Kidney (tissue), 14 donors: ENCODE measurements around the gene LMNA. TPM values are rescaled to one million over a fixed set of nuclear protein-coding genes. Genes with fewer than 3 reads are reported as not detected.

Experiments
- DNase-seq, 5 donors: peaks; one replicate each; pipeline ENCODE4 v3.0.0-alpha.2; 2013 to 2020
- FAIRE-seq: peaks from 2 replicates; lab custom pipeline; 2012; peaks lifted over from hg19 to GRCh38; lab: Jason Lieb, UNC
- H3K27ac ChIP-seq, 2 donors: one replicate each; pipeline ENCODE4 v1.7.0; 2013; ENCODE audit warnings: low read depth in 2 of 2, low read length in 2 of 2, inconsistent platforms in 1 of 2
- H3K27me3 ChIP-seq: one replicate; pipeline ENCODE4 v1.7.1; 2013; ENCODE audit warnings: low read length, inconsistent platforms; ENCODE audit not compliant: control insufficient read depth, insufficient read depth
- H3K36me3 ChIP-seq, 3 donors: one replicate each; pipeline versions ENCODE4 v1.7.0 to v1.7.1; 2013; ENCODE audit warnings: low read length in 3 of 3, control low read depth in 1 of 3, inconsistent platforms in 1 of 3; ENCODE audit not compliant: insufficient read depth in 3 of 3, control insufficient read depth in 2 of 3
- H3K4me1 ChIP-seq, 3 donors: one replicate each; pipeline versions ENCODE4 v1.7.0 to v1.7.1; 2013; ENCODE audit warnings: low read length in 3 of 3, inconsistent platforms in 1 of 3, low read depth in 1 of 3; ENCODE audit not compliant: control insufficient read depth in 2 of 3, insufficient read depth in 2 of 3
- H3K4me3 ChIP-seq, 3 donors: one replicate each; pipeline versions ENCODE4 v1.7.0 to v1.8.1; 2013; ENCODE audit warnings: low read length in 3 of 3, control low read depth in 1 of 3, inconsistent platforms in 1 of 3
- H3K9ac ChIP-seq, 3 donors: one replicate each; pipeline versions ENCODE4 v1.7.0 to v1.7.1; 2013; ENCODE audit warnings: low read length in 3 of 3, control low read depth in 1 of 3, inconsistent platforms in 1 of 3
- H3K9me3 ChIP-seq, 3 donors: one replicate each; pipeline versions ENCODE4 v1.7.0 to v1.7.1; 2013; ENCODE audit warnings: low read length in 3 of 3, control low read depth in 1 of 3, inconsistent platforms in 1 of 3; ENCODE audit not compliant: control insufficient read depth in 2 of 3, insufficient read depth in 1 of 3
- intact Hi-C: fragments of 100-400 bp; cut with DNase I; formaldehyde crosslinking; loops from one replicate; pipeline ENCODE4 v1.11.1; 2022
- polyA plus RNA-seq: library from polyadenylated mRNA; stranded (reverse); fragments of 350-450 nt; fragmentation: Illumina TruSeq; extraction: RNeasy Lipid Tissue Mini Kit (QIAGEN cat#74804); gene quantifications from one replicate; pipeline ENCODE4 v1.2.3, GENCODE V29; 2014; ENCODE audit warnings: low read depth, low replicate concordance; ENCODE audit not compliant: insufficient read depth
- total RNA-seq: library from RNA; stranded (reverse); fragmentation: NEBNext Ultra II Directional; extraction: Animal tissue kit (Norgen Biotek cat#: 25700); gene quantifications from one replicate; pipeline ENCODE4 v1.2.1, GENCODE V29; 2021
- TF ChIP-seq, protein P1 (sequence below): IDR thresholded peaks from 3 replicates; pipeline ENCODE4 v1.5.1; 2012; ENCODE audit warnings: mild to moderate bottlenecking, moderate library complexity, borderline replicate concordance; ENCODE audit not compliant: insufficient read depth; ENCODE audit errors: extremely low read depth
- donor health status: control.
- donor health status: control.
- donor health status: control.
- donor health status: control.
- donor health status: control.
- donor health status: DM: yes; HTN: yes; CAD: no.
- donor health status: Normal renal cell carcinoma (clear cell type).

Gene LMNA
- total and polyA plus RNA-seq, 2 donors from 2014 or later: 145 to 384 TPM

DNA sequence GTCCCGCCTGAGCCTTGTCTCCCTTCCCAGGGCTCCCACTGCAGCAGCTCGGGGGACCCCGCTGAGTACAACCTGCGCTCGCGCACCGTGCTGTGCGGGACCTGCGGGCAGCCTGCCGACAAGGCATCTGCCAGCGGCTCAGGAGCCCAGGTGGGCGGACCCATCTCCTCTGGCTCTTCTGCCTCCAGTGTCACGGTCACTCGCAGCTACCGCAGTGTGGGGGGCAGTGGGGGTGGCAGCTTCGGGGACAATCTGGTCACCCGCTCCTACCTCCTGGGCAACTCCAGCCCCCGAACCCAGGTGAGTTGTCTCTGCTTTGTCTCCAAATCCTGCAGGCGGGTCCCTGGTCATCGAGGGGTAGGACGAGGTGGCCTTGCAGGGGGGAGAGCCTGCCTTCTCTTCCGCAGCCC lies 24.0 kb downstream of the LMNA start:
- H3K4me1 ChIP-seq: peaks cover 0 to 11% (median 9%) of the 10 kb centered on the region in 3 donors
- peaks cover 9 to 66% (median 45%) of the 10 kb centered on the region in 3 donors for H3K36me3 ChIP-seq
- H3K27ac ChIP-seq: no peak overlapping the region
- TF ChIP-seq, protein P1, sequence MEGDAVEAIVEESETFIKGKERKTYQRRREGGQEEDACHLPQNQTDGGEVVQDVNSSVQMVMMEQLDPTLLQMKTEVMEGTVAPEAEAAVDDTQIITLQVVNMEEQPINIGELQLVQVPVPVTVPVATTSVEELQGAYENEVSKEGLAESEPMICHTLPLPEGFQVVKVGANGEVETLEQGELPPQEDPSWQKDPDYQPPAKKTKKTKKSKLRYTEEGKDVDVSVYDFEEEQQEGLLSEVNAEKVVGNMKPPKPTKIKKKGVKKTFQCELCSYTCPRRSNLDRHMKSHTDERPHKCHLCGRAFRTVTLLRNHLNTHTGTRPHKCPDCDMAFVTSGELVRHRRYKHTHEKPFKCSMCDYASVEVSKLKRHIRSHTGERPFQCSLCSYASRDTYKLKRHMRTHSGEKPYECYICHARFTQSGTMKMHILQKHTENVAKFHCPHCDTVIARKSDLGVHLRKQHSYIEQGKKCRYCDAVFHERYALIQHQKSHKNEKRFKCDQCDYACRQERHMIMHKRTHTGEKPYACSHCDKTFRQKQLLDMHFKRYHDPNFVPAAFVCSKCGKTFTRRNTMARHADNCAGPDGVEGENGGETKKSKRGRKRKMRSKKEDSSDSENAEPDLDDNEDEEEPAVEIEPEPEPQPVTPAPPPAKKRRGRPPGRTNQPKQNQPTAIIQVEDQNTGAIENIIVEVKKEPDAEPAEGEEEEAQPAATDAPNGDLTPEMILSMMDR: no peak
- H3K9me3 ChIP-seq: no peaks in the 10 kb centered on the region
- H3K27me3 ChIP-seq: no peaks in the 10 kb centered on the region
- H3K9ac ChIP-seq: no peak overlapping the region
- DNase-seq: peak in 1 of 5 donors; percentile 77
- FAIRE-seq: no peak
- intact Hi-C loops: loop anchor here (5.0 kb wide), 1 partner anchor 46 kb away; no protein-coding TSS in a partner anchor
- no peak overlapping the region for H3K4me3 ChIP-seq

DNA sequence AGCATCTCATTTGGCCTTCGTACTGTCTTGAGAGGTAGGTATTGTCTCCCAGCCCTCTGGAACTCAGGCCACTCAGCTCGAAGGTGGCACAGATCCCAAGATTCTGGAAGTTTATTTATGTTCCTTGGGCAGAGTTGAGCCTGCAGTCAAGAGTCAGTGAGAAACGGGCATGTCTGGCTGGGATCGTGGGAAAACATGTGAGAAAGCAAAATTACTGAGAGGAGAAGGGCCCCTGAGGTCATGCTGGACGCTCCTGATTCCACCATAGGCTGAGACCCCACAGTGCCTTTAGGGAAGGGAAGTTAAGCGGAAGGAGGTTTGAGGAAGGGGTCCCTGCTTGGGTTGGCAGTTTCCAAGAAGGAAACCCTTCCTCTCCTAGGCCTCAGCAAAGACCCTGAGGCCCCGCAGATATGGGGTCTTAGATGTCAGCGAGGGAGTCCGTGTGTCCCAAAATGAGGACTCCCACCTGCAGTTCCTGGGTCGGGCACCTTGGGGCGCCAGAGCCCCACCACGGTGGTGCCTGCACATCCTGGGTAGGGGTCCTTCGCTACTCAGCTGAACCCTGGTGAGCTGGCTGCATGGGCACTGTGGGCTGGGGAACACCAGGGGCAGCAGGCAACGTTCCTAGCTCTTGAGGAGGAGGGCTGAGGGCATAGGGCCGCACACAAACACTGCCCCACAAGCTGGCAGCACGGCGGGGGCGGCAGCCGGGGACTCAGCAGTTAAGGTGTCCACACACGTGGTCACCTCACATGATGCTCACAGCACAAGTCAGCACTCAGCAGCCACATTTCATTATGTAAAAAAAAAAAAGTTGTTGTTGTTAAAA lies 26.6 kb downstream of the LMNA start:
- DNase-seq (peak; percentile 70 to 85 (median 81)), FAIRE-seq (no peak)
- Histone ChIP-seq H3K4me1 (peaks cover under 1 to 12% (median 10%) of the 10 kb centered on the region in 3 donors), H3K9me3 (no peaks in the 10 kb centered on the region), H3K9ac (peak overlapping the region in 1 of 3 donors; percentile 60), H3K27ac (peak overlapping the region; percentile 83 to 90), H3K27me3 (no peaks in the 10 kb centered on the region), H3K4me3 (no peak overlapping the region), H3K36me3 (peaks cover 7 to 40% (median 21%) of the 10 kb centered on the region in 3 donors)
- TF ChIP-seq, protein P1: peak; percentile 47
- intact Hi-C loops: no loop called here

DNA sequence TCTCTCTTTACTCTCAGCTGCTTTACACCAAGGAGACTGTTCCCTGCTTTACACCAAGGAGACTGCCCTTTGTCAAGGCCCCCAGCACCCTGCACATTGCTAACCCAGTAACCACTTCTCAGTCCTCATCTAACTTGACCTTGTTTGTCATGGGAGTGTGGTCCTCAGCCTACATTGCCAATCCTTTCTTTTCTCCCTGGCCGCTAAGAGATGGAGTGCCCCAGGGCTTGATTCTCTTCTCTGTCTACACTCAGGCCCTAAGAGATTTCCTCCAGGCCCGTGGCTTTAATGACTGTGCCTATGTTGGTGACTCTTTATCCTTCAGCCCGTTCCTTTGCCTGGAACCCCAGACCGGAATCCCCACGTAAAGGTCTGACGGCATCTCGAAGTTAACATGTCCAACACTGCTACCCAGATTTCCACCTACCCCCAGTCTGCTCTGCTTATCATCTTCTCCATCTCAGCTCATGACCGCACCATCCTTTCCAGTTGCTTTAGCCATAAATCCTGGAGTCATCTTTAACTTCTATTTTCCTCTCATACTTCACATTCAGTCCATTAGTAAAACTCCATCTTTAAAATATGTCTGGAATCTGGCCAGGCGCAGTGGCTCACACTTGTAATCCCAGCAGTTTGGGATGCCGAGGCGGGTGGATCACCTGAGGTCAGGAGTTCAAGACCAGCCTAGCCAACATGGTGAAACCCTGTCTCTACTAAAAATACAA lies 29.4 kb downstream of the LMNA start:
- no peak for DNase-seq
- TF ChIP-seq, protein P1: no peak
- intact Hi-C loops: no loop called here

More for the DNA sequence above, 29.4 kb downstream of the LMNA start:
- H3K27ac ChIP-seq: no peak overlapping the region
- no peak overlapping the region for H3K9ac ChIP-seq
- no peak overlapping the region for H3K4me3 ChIP-seq
- H3K9me3 ChIP-seq: no peaks in the 10 kb centered on the region
- peaks cover 3 to 22% (median 21%) of the 10 kb centered on the region in 3 donors for H3K4me1 ChIP-seq
- no peaks in the 10 kb centered on the region for H3K27me3 ChIP-seq
- H3K36me3 ChIP-seq: peaks cover 0 to 12% (median 0%) of the 10 kb centered on the region in 3 donors
- no peak for FAIRE-seq
